ENCODE data around the gene STON2.

DNA sequence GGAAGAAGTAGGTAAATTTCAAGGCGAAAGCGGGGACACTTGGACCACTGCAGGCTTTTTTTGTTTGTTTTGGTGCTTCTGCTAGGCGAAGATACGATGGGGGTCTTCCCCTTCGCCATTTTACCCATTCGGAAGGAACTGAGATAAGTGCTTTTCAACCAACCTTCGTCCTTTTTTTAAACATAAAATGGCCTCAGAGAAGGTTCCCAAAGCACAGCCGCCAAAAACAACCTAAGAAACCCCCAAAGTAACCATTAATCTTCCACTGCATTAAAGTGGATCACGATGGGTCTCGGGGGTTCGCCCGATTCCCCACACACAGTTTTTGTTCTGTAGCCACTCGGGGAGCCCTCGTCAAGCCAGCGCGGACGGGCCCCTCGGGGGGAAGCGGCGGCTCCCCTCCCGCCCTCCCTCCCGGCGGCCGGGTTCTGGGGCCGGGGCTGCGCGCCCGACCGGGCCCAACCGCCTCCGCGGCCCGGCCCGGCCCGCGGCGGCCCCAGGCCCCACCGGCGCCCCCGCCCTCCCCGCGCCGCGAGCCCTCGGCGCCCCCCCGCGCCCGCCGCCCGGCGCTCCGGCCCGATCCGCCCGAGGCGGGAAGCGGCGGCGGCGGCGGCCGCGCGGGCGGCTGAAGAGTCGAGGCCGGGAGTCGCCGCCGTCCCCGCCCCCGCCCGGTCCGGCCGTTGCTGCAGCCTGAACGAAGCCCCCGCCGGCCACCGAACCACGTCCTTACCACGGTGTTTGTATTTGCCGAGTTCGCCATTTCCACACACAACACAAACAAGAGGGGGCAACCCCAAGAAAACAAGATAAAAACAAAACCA lies 180.2 kb downstream of the STON2 start:
- TF ChIP-seq, protein P1, sequence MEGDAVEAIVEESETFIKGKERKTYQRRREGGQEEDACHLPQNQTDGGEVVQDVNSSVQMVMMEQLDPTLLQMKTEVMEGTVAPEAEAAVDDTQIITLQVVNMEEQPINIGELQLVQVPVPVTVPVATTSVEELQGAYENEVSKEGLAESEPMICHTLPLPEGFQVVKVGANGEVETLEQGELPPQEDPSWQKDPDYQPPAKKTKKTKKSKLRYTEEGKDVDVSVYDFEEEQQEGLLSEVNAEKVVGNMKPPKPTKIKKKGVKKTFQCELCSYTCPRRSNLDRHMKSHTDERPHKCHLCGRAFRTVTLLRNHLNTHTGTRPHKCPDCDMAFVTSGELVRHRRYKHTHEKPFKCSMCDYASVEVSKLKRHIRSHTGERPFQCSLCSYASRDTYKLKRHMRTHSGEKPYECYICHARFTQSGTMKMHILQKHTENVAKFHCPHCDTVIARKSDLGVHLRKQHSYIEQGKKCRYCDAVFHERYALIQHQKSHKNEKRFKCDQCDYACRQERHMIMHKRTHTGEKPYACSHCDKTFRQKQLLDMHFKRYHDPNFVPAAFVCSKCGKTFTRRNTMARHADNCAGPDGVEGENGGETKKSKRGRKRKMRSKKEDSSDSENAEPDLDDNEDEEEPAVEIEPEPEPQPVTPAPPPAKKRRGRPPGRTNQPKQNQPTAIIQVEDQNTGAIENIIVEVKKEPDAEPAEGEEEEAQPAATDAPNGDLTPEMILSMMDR (IDR thresholded peaks at IDR 0.05), result no peak
- TF ChIP-seq POLR2A (IDR thresholded peaks at IDR 0.05), result no peak
- no peak for TF ChIP-seq EP300 (IDR thresholded peaks at IDR 0.05)

All from ovary (tissue), 3 donors.